Panc1 (cell line): ENCODE results near the gene DPYSL5.

Experiments
- POLR2AphosphoS5 ChIP-seq: IDR thresholded peaks from 2 replicates; pipeline ENCODE4 v1.6.1; 2012; ENCODE audit warnings: mild to moderate bottlenecking, low read depth, low read length, moderate library complexity
- SIN3A ChIP-seq: IDR thresholded peaks from 2 replicates; pipeline ENCODE4 v1.6.1; 2012; ENCODE audit warnings: low read depth, mild to moderate bottlenecking, low read length, moderate library complexity, borderline replicate concordance; ENCODE audit not compliant: insufficient read depth
- TCF7L2 ChIP-seq: IDR thresholded peaks from 2 replicates; pipeline ENCODE4 v1.6.1; 2011; ENCODE audit warnings: mild to moderate bottlenecking, low read depth, low read length, inconsistent platforms
- TF ChIP-seq, protein P1 (sequence below): fragments of 450-650 bp; IDR thresholded peaks from 2 replicates; pipeline ENCODE4 v1.5.1; 2017; ENCODE audit warnings: mild to moderate bottlenecking
- TF ChIP-seq, protein P2 (sequence below), 2 experiments: IDR thresholded peaks; 2 replicates each; pipeline ENCODE4 v1.6.1; 2011 to 2012; ENCODE audit warnings: low read depth in 2 of 2, control low read depth in 1 of 2, low read length in 1 of 2, mild to moderate bottlenecking in 1 of 2, moderate library complexity in 1 of 2; ENCODE audit not compliant: insufficient read depth in 1 of 2

DNA sequence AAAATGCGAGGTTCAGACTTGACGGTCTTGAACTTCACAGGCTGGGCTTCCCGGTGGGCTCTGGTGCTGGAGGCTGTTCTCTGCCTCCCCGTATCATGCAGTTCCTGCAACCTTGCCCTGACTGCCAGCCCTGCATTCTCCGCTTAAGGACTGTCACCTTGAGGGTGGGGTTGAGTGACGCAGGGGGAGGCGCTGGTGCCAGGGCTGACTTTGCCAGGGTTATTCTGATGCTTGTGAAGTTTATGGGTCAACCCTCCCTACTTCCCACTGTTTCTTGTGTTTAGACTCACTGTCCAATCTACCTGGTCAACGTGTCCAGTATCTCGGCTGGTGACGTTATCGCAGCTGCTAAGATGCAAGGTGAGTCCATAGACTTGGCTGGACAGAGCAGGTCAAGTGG lies 85.0 kb downstream of the DPYSL5 start:
- TF ChIP-seq, protein P1, sequence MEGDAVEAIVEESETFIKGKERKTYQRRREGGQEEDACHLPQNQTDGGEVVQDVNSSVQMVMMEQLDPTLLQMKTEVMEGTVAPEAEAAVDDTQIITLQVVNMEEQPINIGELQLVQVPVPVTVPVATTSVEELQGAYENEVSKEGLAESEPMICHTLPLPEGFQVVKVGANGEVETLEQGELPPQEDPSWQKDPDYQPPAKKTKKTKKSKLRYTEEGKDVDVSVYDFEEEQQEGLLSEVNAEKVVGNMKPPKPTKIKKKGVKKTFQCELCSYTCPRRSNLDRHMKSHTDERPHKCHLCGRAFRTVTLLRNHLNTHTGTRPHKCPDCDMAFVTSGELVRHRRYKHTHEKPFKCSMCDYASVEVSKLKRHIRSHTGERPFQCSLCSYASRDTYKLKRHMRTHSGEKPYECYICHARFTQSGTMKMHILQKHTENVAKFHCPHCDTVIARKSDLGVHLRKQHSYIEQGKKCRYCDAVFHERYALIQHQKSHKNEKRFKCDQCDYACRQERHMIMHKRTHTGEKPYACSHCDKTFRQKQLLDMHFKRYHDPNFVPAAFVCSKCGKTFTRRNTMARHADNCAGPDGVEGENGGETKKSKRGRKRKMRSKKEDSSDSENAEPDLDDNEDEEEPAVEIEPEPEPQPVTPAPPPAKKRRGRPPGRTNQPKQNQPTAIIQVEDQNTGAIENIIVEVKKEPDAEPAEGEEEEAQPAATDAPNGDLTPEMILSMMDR = no peak
- TF ChIP-seq POLR2AphosphoS5 (no peak), SIN3A (no peak), TCF7L2 (no peak)
- TF ChIP-seq, protein P2, sequence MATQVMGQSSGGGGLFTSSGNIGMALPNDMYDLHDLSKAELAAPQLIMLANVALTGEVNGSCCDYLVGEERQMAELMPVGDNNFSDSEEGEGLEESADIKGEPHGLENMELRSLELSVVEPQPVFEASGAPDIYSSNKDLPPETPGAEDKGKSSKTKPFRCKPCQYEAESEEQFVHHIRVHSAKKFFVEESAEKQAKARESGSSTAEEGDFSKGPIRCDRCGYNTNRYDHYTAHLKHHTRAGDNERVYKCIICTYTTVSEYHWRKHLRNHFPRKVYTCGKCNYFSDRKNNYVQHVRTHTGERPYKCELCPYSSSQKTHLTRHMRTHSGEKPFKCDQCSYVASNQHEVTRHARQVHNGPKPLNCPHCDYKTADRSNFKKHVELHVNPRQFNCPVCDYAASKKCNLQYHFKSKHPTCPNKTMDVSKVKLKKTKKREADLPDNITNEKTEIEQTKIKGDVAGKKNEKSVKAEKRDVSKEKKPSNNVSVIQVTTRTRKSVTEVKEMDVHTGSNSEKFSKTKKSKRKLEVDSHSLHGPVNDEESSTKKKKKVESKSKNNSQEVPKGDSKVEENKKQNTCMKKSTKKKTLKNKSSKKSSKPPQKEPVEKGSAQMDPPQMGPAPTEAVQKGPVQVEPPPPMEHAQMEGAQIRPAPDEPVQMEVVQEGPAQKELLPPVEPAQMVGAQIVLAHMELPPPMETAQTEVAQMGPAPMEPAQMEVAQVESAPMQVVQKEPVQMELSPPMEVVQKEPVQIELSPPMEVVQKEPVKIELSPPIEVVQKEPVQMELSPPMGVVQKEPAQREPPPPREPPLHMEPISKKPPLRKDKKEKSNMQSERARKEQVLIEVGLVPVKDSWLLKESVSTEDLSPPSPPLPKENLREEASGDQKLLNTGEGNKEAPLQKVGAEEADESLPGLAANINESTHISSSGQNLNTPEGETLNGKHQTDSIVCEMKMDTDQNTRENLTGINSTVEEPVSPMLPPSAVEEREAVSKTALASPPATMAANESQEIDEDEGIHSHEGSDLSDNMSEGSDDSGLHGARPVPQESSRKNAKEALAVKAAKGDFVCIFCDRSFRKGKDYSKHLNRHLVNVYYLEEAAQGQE (IDR thresholded peaks at IDR 0.05; ENCODE audit: insufficient read depth in 1 of 2, low read depth in 2 of 2, low read length in 1 of 2) = no peak
